Left cardiac atrium (tissue), 4 donors: ENCODE data around the gene TANGO2. TPM values are rescaled to one million over a fixed set of nuclear protein-coding genes. Genes with fewer than 3 reads are reported as not detected.

Source experiments
- ATAC-seq, 2 donors: fragments of 200-7000 bp; cut with Tn5 transposase; one replicate each; pipeline ENCODE4 v1.9.1; 2020; ENCODE audit warnings: mild to moderate bottlenecking in 2 of 2, moderate library complexity in 2 of 2
- DNase-seq: peaks from one replicate; pipeline ENCODE4 v3.0.0-alpha.2; 2020
- intact Hi-C, 2 donors: fragments of 100-400 bp; cut with DNase I; formaldehyde crosslinking; loops; one replicate each; pipeline versions ENCODE4 v1.14.1 to v1.15.1; 2022 to 2023
- total RNA-seq, 2 donors: library from RNA; stranded (reverse); fragmentation: NEBNext Ultra II Directional; extraction: Animal tissue kit (Norgen Biotek cat#: 25700); gene quantifications; one replicate each; pipeline ENCODE4 v1.2.1, GENCODE V29; 2021
- donor health status: DM: no; HTN: yes; CAD: no.
- donor health status: DM: no; HTN: yes; CAD: no; lungs with severe emphysema.
- donor health status: DM: yes; HTN: yes; CAD: no.
- donor health status: Dilated cardiomyopathy.

The TANGO2 gene
- total RNA-seq, 2 donors from 2014 or later = 55.0 to 80.0 TPM

DNA sequence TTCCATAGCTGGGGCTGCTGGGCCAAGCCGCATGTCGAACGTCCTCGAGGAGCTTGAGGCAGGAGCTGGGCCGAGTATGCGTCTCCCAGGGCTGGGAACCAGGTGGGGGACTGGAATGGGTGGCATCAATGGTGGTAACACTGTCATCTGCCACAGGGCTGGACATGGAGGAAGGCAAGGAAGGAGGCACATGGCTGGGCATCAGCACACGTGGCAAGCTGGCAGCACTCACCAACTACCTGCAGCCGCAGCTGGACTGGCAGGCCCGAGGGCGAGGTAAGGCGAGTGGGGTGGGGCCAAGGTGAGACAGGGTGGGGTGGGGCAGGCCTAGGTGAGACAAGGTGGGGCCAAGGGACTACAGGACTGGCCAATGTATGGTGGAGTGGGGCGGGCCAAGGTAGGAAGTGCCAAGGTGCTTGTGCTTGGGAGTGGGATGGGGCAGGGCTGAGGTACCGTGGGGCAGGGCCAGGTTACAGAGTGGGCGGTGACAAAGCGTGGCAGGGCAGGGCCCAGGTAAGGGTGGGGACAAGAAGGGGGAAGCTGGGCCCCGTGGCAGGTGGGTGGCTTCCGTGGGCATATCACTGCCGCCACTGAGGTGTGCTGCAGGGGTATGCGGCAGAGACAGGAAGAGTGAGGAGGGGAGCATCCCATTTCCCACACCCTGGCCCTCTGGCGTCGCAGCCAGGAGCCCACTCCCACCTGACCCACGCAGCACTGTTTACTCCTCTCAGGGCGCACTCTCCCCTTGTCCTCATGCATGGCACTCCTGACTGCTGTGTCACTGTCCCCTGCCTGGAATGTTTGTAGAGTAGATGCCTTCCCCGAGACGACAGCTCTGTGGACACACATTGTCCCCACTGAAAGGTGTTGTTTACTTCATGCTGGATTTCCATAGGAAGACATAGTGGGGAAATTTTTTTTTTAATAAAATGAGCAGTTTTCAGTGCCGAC lies 31.7 kb downstream of the TANGO2 start:
- ATAC-seq (peak in 1 of 2 donors; percentile 17), DNase-seq (no peak)
- intact Hi-C loops = no loop called here

DNA sequence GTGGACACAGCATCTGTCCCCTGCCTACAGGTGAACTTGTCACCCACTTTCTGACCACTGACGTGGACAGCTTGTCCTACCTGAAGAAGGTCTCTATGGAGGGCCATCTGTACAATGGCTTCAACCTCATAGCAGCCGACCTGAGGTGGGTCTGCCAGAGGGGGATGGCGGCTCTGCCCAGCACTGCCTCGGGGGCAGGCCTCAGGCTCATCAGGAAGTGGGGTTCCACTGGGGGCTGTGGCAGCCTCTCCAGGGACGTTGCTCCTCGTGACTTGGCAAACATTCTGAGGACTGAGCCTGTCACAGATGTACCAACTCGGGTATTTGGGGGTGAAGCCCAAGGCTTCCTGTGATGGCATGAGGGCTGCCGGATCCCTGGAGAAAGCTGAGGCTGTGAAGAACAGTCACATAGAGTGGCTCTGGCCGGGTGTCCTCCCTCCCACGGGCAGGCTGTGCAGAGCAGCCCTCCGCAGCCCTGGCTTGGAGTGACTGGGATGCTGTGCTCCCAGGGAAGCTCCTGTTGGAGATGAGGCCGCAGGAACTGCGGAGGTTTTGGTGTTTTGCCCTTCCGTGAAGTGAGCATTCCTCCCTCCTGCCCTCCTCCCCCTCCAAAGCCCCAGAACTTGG lies 32.6 kb downstream of the TANGO2 start:
- ATAC-seq (no peak), DNase-seq (no peak)
- intact Hi-C loops = no loop called here

DNA sequence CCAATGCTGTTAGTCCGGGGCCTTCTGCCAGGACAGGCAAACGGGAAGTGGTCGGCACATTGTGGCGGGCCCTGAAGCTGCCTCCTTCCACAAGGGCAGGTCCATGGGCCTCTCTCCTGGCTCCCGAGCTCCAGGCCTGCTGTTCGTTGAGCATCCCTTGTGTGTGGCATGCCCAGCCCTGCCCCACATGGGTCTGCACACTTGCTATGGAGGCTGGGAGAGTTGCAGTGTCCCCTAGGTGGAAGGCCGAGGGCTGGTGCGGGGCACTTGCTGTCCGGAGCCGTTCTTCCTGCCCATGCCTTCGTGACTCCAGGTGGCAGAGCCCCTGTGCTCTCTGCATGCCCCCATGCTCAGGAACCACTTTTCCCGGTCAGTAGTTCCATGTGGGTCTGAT lies 33.1 kb downstream of the TANGO2 start:
- intact Hi-C loops = no loop called here
- DNase-seq = no peak
- ATAC-seq = no peak

DNA sequence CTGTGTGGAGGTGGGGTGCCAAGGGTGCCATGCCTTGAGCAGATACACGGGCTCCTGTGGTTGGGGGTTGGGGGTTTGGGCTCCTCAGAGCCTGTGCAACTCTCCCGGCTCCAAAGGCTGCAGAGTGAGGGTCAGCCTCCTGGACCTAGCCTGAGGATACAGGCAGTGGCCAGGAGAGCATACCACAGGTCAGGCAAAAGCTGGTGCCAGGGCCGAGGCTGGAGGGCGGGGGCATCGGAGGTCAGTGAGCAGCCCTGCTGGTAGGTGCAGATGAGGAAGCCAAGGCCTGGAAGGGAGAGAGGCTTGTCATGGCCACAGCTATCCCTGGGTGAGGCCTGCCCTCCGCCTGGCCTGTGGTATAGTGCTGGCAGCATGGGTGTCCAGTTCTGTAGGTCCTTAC lies 33.6 kb downstream of the TANGO2 start:
- ATAC-seq = no peak
- intact Hi-C loops = no loop called here
- DNase-seq = no peak

DNA sequence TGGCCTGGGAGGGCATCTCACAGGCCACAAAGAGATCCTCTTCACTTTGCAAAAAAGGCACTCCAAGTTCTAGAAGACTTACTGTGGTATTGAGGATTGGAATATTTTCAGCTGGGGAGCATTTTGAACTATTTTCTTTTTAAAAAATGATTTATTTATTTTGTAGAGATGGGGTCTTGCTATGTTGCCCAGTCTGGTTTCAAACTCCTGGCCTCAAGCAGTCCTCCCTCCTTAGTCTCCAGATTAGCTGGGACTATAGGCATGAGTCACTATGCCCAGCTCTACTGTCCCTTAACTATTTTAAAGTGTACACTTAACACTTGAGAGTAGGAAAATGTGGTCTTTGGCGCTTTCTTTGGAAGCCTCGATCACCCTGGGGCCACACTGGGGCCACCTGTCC lies 34.2 kb downstream of the TANGO2 start:
- ATAC-seq (no peak), DNase-seq (no peak)
- intact Hi-C loops = no loop called here

DNA sequence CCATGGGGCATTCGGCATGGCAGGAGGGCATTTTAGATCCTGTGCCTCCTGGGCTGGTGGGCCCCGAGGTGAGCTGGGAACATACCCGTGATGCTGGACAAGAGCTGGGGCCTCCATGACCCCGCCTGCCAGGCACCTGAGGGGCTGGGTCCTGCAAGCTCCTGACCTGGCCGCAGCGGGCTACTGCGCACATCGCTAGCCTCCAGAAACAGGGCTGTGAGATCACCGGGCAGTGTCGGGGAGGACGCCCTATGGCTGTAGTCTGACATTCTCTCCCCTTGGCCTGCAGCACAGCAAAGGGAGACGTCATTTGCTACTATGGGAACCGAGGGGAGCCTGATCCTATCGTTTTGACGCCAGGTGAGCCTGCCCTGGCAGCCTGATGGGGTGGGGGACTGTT lies 34.7 kb downstream of the TANGO2 start:
- intact Hi-C loops = no loop called here
- ATAC-seq (no peak), DNase-seq (no peak)

DNA sequence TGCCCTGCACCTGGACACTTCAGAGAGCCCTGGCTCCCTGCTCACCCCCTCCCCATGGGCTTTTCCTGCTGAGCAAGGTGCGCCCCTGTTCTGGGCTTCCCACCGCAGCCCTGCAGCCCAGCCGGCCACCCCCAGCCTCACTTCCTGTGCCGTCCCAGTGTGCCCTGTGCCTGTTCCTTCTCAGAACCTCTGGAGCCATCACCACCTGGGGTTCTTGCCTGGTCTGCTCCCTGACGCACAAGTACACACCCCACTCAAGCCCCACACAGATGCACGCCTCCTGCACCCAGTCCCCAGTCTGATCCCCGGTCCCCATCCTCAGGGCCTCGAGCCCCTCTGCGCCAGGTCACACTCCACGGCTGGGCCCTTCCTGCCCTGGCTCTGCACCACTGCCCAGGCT lies 35.3 kb downstream of the TANGO2 start:
- no peak for DNase-seq
- intact Hi-C loops = no loop called here
- no peak for ATAC-seq

DNA sequence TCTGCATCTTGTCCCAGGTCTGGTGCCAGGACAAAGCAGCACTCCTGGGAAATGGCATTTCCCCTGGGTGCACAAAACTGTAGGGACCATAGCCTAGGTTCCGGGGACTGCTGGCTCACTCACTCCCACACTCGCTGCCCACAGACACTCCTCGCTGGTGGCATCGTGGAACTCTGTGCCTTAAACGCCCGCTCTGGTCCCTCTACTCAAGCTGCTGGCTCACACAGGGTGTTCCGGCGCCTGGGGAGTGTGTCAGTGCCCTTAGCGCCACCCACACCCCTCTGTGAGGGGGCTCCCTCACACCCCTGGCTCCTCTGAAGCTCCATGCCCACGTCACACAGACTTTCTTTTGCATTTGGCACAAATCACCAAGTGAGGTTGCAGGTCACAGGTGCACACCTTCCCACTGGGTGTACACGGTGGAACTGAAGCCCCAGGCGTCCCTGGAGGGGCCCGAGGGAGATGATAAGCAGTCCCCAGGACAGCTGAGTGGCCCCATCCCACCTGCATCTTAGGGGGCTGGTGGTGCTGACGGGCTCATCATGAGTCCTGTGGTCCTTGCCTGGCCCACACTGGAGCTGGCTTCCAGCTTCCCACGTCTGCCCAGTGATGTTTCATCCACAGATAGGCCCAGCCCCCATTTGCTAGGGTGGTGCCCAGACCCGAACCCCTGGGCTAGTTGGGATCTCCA lies 35.9 kb downstream of the TANGO2 start:
- DNase-seq = no peak
- no peak for ATAC-seq
- intact Hi-C loops = no loop called here

DNA sequence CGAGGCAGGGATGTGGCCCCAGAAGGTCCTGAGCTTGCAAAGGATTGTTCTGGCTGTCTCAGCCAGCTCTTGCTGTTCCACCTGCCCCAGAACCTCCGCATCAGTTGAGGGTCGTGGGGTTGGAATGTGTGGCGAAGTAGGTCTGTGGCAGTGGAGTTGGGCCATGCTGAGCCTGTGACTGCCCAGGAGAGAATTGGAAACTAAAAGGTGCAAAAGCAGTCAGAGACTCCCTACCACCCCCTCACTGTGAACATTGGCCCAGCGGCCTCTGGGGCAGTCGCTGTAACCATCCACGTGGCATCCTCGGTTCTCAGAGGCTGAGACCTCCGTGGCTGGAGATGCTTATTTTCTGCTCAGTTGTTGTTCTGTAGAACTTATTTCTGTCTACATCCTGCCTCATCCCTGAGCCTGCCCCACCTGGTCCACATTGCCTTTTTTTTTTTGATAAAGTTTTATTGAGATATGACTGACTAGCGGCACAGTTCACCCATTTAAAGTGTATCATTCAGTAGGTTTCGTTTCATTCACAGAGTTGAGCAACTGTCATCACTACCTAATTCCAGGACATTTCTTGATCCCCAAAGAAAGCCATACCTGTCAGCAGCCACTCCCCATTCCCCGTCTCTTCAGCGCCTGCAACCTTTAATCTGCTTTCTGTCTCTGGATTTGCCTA lies 36.8 kb downstream of the TANGO2 start:
- no peak for ATAC-seq
- intact Hi-C loops = no loop called here
- DNase-seq = no peak

DNA sequence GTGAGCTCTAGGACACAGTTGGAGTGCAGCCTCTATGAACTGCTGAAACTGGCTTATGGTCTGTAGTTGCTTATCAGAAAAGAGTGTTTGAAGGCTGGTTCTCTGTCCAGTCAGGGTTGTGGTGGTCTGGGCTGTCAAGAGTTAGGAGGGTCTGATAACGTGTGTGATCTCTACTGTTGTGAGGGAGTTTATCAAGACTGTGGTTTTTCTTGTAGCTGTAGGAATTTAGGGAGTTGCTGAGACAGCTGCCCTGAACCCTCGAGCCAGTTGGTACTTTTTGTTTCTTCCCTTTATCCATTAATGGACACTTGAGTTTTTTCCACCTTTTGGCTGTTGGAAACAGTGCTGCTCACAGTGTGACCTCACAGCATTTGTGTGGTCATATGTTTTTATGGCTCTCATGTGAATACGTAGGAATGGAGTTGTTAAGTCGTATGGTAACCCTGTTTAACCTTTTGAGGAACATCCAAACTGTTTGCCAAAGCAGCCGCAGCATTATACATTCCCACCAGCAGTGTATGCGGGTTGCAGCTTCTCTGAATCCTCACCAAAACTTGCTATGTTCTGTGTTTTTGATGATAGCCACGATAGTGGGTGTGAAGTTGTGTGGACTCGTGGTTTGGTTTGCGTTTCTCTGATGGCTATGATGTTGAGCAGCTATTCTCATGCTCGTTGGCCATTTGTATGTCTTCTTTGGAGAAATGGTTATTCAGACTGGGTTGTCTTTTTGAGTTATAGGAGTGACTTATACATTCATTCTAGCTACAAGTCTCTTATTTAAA lies 38.3 kb downstream of the TANGO2 start:
- no peak for ATAC-seq
- DNase-seq = no peak
- intact Hi-C loops = no loop called here

DNA sequence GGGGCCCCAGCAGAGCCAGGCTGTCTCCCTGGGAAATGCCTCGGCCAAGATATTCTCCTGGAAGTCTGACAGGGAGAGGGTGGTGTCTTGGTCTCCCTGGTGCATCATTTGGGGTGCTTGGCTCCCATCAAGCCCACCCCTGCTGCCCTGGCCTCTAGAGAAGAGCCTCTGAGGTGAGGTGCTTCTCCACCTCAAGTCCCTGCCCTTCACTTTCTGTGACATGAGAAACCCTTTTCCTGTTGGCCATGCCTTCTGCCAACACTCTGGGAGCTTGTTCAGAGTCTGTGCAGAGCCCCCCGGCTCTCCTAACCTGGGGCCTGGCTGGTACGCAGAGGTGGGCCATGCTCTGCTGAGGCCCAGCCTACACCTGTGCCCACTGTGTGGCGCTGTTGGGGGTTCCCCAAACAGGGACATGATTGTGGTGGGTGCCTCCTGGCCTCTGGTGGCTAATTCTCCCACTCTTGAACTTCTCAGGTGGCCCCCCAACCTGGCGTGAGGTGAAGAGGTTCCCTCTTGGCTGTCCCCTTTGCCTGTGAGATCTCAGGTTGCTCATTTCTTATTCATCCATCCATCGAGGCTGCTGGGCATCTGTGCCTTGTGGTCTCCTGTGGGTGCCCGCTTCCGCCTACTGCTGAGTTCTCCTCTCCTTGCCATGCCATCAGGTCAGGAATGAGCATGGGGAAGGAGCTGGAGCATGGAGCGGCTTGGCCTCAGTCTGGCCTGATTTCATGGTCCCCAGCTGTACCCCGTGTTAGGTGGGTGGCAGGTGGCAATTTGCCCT lies 40.0 kb downstream of the TANGO2 start:
- no peak for ATAC-seq
- intact Hi-C loops = no loop called here

DNA sequence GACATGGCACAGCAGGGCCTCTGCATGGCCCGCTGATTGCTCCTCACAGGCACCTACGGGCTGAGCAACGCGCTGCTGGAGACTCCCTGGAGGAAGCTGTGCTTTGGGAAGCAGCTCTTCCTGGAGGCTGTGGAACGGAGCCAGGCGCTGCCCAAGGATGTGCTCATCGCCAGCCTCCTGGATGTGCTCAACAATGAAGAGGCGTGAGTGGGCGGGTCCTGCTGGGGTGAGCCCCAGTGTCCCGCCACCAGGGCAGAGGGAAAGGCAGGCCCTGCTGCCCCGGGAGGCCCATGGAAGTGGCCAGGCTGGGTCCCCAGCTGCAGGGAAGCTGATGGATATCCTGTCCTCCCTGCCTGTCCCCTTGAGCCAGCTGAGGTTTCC lies 40.6 kb downstream of the TANGO2 start:
- intact Hi-C loops = no loop called here
- peak in 1 of 2 donors; percentile 19 for ATAC-seq
- no peak for DNase-seq

More for the DNA sequence above, 40.0 kb downstream of the TANGO2 start:
- DNase-seq = no peak

DNA sequence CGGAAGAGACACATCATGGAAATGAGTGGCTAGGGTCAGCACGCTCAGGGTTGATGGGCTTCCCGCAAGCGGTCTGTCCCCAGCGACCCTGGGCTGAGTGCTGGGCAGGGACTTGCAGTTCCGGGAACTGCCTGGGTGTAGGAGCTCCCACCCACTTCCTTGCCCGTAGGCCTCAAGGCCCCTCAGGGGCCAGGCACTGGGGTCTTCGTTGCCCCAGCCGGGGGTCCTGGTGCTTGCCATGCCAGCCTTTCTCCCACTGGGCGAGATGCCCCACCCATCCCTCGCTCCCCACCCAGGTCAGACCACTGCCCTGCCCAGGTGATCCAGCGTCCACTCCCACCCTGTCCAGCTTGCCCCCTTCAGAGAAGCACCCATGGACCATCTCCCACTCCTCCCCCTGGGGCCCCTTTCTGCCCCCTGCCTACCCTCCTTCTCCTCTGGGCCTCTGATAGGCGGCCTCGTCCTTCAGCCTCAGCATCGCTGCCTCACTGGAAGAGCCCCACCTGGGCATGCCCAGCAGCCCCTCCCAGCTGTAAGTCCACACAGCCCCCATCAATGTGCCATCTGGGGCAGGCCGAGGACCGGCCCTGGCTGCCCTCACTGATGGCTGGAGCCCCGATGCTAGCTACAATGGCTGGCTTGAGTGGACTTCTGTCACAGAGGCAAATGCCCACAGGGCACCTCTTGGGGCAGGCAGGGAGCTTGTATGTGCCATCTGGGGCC lies 41.3 kb downstream of the TANGO2 start:
- intact Hi-C loops = no loop called here
- ATAC-seq (no peak), DNase-seq (no peak)

DNA sequence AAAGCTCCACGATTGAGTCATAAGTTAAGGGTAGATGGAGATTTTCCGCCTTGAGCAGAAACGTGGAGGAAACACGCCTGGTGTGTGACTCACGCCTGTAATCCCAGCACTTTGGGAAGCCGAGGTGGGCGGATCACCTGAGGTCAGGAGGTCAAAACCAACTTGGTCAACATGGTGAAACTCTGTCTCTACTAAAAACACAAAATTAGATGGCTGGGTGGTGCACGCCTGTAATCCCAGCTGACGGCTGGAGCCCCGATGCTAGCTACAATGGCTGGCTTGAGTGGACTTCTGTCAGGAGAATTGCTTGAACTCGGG lies 41.8 kb downstream of the TANGO2 start:
- DNase-seq (no peak), ATAC-seq (no peak)
- intact Hi-C loops = no loop called here

DNA sequence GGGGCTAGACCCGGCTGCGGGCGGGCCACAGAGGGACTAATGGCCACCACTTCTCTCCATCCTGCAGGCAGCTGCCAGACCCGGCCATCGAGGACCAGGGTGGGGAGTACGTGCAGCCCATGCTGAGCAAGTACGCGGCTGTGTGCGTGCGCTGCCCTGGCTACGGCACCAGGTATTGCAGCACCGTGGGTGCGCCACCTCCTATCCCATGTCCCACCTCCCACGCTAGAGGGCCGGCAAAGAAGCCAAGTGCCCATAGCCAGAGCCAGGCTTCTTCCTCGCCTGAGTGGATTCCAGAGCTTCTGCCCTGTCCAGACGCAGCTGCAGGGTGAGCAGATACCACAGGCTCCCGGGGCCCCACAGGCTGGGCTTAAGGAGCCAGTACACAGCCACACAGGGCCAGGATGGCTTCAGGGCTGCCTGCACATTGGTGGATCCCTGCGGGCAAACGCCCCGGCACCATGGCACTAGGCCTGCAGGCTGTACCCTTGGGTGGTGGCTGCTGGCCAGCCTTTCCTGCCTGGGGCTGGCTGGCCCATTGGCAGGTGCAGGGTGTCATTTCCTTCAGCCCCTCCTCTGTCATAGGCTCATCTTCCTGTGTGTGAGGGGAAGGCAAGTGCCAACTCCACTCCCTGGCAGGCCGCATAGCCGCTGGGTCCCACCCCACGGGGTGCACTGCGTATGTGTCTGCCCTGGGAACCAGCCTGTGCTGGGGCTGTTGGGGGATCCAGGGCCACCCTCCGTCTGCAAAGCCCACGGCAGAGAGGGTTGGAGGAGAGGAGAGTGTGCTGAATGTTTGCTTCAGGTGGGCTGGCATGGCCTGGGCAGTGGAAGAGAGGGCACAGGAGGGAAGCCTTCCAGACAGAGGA lies 42.6 kb downstream of the TANGO2 start:
- intact Hi-C loops = no loop called here
- ATAC-seq (peak in 1 of 2 donors; percentile 12), DNase-seq (no peak)

DNA sequence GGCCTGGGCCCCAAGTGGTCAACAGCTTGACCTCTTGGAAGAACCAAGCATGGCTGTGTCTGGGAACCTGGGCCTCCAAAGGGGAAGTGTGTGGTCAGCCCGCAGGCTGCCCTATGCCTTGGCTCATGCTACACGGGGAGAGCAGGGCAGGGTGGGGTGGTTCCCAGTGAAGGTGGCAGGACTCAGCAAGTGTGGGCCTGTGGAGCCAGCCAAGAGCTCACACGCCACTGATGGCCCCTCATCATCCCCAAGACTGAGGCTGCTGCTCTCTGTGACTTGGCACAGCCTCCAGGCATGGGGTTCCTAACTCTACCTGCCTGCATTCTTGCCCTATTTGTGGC lies 43.2 kb downstream of the TANGO2 start:
- intact Hi-C loops = no loop called here
- ATAC-seq = no peak
- no peak for DNase-seq
